MM.1S (cell line): ENCODE results near the gene CSNK2A3.

Experiments
- CTCF ChIP-seq: fragments of 300-600 bp; sonication (generic); IDR thresholded peaks from 2 replicates; pipeline ENCODE4 v1.5.1; 2016; ENCODE audit warnings: antibody characterized with exemption, low read length, mixed read lengths
- EZH2 ChIP-seq: fragments of 300-600 bp; sonication (generic); optimal IDR thresholded peaks from 2 replicates; pipeline ENCODE3; 2017; ENCODE audit warnings: low read depth, mild to moderate bottlenecking, antibody characterized with exemption, low read length, mixed read lengths

GRCh38 chr11:11311169-11311568, 41.9 kb downstream of the CSNK2A3 start:
- TF ChIP-seq CTCF (no peak), EZH2 (no peak)
